Measurements from ENCODE around the gene ZNF397.

The ZNF397 gene

DNA sequence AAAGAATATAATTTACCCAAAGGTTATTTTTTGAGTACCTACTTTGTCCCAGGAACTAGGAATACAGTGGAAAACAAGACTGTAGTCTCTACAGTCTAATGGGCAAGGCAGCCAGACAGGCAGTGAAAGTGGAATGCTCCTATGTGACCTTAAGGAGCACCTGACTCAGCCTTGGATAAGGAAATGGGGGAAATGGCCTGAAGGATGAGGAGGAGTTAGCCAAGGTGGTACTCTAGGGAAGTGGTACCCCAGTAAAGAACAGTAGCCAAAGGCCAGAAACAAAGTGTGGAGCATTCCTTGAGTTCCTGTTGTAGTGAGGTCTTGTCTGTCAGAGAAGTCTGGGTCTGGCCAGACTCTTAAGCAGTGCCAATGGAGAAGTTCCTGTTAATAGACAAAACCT is 6.0 kb downstream of the ZNF397 start:
- no peak for DNase-seq (ENCODE audit: low read depth)

DNA sequence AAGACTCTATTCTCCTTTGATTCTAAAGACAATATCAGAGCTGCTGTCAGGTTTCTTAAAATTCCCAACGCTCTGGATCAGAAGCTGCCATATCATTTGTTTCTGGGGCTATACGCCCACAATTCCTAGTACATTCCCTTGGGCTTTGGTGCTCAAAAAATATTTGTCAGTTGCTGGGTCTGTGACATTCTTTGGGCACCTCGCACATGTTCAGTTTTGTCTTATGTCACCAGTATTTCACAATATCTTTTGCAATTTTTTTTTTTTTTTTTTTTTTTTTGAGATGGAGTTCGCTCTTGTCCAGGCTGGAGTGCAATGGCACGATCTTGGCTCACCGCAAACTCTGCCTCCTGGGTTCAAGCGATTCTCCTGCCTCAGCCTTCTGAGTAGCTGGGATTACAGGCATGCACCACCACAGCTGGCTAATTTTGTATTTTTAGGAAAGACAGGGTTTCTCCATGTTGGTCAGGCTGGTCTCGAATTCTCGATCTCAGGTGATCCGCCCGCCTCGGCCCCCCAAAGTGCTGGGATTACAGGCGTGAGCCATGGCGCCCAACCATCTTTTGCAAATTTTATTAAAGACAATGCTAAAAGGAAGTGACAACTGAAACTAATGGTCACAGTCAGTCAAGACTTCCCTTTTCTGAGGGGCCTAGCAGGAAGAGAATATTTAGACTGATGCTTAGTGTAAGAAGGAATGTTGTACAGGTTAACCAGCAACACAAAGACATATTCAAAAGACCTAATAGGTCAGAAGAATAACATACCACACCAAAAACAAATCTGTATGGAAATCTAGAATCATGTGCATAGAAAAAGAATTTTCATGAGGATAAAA is 6.8 kb downstream of the ZNF397 start:
- DNase-seq (ENCODE audit: low read depth) = no peak

DNA sequence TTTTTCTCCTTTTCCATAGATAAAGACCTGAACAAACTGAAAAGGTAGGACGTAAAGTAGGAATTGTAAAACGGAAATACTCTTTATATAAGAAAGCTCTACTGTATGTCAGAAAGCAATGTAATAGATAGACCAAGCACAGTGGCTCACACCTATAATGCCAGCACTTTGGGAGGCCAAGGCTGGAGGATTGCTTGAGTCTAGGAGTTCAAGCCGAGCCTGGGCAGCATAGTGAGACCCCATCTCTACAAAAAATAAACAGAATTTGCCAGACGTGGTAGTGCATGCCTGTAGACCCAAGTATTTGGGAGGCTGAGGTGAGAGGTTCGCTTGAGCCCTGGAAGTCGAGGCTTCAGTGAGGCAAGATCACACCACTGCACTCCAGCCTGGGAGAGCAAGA is 7.6 kb downstream of the ZNF397 start:
- DNase-seq (ENCODE audit: low read depth) = no peak

DNA sequence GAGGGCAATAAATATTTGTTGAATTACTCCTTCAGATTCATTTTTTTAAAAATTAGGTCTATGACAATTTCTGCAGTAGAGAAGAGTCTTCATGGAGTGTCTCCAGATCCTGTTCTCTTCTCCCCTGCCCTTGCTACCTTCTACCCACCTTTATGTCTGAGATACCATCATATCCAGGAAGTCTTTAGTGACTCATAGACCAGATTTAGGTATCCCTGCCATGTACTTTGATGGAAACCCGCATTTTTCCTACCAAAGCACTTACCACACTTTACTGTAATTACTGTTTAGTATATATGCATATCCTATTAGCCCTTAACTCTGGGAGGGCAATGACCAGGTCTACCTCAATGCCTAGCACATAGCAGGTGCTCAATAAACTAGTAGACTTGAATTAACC is 11.6 kb downstream of the ZNF397 start:
- DNase-seq (ENCODE audit: low read depth) = no peak

DNA sequence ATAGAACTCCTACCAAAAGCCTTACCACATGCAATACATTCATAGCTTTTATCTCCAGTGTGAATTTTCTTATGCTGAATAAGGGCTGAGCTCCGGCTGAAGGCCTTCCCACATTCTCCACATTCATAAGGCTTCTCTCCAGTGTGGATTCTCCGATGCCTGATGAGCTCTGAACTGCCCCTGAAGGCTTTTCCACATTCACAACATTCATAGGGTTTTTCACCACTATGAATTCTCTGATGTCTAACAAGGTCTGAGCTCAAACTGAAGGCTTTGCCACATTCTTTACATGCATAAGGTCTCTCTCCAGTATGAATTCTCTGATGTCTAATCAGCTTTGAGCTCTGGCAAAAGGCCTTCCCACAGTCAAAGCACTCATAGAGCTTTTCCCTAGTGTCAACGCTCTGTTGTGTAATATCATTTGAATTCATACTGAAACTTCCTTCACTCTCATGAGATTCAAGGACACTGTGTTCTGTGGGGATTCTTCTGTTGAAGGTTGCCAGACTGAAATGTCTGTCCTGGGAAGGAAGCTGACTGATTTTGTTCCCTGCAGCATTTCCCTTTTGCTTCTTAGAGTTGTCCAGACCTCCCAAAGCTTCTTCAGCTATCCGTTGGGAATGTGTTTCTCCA is 12.9 kb downstream of the ZNF397 start:
- no peak for DNase-seq (ENCODE audit: low read depth)

DNA sequence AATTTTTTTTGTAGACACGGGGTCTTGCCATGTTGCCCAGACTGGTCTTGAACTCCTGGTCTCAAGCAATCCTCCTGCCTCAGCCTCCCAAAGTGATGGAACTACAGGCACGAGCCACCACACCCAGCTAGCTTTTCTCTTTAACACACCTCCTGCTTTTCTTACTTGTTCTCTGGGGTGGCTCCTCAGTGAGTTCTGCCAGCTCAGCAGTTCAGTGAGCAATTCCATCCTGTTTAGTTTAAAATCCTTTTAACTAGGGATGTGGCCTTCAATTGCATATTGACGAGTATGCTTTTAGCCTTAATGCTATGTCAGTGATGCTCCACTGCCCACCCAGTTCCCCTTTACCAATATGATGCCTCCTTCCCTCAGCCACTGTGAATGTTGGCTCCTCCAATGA is 16.1 kb downstream of the ZNF397 start:
- DNase-seq (ENCODE audit: low read depth) = no peak

DNA sequence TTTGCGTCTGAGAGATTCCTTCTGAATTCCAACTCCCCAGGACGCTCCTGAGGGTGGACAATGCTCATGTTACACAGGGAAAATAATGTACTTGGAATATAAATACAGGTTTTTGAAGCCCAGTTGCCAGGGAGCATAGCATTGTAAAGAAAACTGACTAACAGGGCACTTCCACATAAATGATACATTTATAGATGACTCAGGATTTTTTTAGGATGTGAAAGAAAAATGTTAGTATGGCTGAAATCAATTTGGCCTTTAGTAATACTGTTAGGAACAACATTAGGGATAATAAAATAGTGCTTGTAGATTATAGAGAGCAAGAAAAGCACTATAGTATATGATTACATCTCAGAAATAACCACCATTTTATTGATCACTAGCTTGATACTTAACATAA is 23.6 kb downstream of the ZNF397 start:
- DNase-seq (ENCODE audit: low read depth) = no peak

DNA sequence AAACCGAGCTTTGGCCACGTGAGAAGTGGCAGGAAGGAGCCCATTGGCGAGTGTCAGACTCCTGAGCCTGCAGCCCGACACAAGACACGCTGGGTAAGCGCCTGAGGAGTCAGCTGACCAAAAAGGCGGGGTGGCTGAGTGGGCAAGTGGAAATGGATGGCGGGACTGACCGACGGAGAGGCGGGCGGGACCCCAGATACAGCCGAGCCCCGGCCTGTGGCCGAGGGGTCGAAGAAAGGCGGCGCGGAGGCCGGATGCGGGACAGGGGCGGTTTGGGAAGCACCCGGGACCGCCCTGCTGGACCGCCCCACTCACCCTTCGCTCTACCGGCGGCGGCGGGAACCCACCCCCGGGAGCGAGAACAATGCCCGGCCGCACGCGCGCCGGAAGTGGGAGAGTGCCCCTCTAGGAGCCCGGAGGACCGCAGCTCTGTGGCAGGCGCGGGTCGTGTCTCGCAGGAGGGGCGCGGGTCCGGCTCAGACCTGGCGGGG is 26.4 kb downstream of the ZNF397 start:
- DNase-seq (ENCODE audit: low read depth) = peak; percentile 65

DNA sequence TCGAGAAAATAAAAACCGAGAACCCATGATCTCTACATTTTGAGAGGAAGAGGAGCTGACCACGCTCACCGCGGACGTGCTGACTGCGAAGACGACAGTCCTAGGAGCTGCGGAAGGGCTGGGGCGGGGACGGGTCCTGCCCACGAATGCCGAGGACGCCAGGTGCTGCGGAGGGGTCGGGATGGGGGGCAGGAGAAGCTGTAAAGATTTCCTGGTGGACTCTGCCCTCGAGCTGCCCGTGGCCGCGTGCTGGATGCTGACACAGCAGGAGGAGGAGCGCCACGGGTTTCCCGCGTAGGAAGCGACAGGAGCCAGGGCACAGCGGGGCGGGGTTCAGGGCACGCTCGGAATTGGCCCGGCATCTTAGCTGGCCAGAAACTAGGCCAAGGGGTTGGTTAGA is 27.0 kb downstream of the ZNF397 start:
- DNase-seq (ENCODE audit: low read depth) = no peak

DNA sequence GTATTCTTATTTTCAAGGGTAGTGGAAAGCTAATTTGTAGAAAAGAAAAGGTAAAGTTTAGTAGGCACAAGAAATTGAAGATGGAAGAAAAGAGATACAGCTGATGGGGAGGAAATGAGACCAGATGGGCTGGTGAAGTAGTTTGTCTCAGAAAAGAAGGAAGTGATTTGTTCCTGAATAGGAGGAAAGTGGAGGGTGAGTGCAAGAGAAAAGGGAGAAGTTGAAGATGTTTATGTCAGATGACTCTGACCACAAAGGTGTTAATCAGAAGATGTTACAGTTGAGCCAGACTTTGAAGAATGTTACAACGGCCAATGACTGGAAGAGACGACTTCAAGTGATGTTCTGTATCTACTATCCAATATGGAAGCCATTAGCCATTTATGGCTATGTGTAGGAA is 28.0 kb downstream of the ZNF397 start:
- DNase-seq (ENCODE audit: low read depth) = no peak

DNA sequence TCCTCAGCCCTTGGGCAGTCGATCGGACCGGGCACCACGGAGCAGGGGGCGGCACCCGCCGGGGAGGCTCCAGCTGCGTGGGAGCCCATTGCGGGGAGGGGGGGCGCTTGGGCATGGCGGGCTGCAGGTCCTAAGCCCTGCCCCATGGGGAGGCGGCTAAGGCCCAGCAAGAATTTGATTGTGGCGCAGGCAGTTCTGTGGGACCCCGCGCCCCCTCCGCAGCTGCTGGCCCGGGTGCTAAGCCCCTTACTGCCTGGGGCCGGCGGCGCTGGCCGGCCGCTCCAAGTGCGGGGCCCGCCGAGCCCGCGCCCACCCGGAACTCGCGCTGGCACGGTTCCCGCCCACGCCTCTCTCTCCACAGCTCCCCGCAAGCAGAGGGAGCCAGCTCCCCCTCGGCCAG is 30.8 kb downstream of the ZNF397 start:
- no peak for DNase-seq (ENCODE audit: low read depth)

DNA sequence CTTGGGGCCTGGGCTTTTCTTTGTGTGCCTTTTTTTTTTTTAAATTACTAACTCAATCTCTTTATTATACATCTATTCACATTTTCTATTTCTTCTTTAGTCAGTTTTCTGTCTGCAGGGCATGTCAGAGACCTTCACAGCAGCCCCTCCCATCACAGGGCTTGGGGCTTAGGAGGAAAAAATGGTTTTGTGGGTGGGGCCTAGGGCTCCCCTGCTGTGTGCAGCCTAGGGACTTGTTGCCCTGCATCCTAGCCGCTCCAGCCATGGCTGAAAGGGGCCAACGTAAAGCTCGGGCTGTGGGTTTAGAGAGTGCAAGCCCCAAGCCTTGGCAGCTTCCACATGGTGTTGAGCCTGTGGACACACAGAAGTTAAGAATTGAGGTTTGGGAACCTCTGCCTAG is 35.4 kb downstream of the ZNF397 start:
- DNase-seq (ENCODE audit: low read depth) = no peak

DNA sequence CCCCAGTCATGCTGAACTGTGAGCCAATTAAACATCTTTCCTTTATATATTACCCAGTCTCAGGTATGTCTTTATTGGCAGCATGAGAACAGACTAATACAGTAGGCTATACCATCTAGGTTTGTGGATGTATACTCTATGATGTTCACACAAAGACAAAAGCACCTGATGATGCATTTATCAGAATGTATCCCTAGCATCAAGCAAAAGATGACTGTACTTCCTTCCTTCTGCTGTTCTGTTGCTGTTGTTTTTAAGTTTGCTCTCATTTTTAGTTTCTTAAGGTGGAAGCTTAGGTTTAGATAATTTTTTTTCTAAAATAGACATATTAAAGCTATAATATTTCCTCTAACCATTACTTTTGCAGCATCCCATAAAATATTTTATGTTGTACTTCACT is 36.8 kb downstream of the ZNF397 start:
- no peak for DNase-seq (ENCODE audit: low read depth)

DNA sequence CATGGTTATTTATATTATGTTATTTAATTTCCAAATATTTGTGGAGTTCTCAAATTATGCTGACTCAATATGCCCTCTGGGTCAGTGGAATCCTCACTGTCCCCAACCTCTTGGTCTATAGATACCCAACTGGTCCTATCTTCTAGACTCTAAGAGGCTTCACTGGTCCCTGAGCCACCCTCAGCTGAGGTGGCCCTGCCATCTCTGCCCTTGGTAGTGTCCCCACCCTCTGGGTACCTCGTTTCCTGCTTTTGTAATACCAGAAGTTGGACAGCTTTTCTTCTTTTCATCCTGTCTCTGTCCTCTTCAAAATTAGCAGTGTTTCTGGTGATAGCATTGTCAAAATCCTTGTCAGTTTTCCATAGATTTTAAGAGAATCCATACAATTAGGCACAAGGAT is 37.3 kb downstream of the ZNF397 start:
- no peak for DNase-seq (ENCODE audit: low read depth)

DNA sequence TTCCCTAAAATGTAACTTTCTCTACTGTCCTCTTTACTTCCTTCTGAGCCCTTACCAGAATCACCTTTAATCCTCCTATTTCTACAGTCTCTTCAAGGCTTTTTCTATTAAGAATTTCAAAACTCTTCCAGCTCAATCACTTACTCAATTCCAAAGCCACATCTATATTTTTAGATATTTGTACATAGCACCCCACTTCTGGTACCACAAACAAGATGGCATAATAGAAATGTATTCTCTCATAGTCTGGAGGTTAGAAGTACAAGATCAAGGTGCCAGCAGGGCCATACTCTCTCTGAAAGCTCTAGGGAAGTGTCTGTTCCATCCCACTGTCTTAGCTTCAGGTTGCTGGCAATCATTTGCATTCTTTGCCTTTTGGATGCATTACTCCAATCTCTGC is 38.1 kb downstream of the ZNF397 start:
- DNase-seq (ENCODE audit: low read depth) = no peak

DNA sequence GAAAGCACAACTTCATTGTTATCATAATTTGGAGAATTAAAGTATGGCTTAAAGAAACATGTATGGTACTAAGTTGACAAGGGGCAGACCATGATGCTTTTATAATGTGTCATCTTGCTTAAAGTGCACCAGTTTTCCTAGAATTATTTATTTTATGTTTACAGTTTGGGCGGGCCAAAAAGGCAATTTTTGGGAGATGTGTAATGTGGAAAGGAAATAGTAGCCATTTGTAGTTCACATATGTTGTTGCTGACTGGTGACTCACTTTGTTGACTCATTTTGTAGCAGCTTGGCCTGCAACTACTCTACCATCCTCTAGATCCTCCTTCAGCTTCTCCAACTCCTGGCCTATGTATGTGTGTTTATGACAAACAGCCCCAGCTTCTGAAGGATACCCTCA is 41.5 kb downstream of the ZNF397 start:
- DNase-seq (ENCODE audit: low read depth) = no peak

DNA sequence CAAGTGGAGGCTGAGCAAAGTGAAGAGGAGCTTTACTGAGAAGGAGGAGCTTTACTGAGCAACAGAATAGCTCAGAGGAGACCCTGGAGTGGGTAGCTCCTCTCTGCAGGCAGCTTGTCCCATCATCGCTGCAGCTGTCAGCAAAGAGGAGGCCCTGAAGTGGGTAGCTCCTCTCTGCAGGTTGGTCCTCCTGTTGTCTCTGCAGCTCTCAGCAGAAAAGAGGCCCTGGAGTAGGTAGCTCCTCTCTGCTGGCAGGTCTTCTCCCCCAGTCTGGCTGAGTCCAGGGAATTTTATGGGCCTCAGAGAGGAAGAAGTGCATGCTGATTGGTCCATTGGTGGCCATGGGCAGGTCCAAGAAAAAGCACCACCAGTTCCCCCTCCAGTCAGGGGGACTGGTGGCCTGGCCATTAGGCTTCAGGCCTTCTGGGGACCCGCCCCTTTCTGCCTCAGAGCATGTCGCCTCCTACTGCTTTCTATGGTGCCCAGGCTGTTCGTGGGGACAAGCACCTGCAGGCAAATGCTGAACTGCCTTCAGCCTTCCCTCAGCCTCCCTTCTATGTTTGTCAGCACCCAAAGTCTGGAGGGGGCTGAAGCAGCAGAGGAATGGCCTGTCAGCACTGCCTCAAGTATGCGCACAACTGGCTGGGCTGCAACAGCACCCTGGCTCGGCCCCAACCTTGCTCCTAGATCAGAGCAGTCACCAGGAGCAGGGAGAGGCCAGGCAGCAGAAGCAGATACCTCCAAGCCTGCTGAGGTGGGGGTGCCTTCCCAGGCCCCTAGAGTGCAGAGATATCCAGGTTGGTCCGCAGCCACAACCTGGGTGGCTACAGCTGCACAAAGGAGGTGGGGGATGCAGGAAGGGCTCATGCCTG is 43.3 kb downstream of the ZNF397 start:
- no peak for DNase-seq (ENCODE audit: low read depth)

DNA sequence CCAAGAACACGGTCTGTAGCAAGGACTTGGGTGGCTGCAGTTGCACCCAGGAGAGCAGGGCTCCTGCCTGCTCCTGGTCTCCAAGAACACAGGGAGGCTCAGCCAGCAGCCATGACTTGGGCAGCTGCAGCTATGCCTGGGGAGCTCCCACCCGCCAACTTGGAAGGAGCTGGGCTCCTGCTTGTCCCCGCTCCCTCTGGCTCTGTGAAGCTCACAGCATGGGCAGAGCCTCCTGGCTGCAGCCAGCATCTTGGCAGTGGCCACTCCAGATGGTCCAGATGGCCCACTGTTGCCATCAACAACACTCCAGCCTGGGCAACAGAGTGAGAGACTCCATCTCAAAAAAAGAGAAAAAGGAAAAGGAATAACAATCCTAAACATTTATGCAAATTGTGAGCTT is 44.0 kb downstream of the ZNF397 start:
- no peak for DNase-seq (ENCODE audit: low read depth)

DNA sequence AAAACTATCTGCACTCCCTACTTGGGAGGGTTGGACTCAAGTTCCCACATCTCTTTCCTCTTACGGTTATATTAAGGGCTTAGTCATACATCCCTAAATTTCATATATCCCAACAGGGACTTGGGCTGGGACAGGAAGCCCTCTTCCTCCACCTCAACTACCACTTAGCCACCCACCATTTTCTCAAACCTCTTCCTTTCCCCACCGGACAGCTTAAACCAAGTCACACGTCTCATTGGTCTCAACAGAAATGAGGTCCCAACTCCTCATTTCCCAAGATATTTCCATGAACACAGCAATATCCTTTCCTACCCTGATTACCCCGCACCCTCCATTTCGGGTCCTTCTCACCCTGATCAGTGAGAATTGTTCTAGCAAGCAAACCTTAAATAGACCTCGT is 48.5 kb downstream of the ZNF397 start:
- DNase-seq (ENCODE audit: low read depth) = no peak

DNA sequence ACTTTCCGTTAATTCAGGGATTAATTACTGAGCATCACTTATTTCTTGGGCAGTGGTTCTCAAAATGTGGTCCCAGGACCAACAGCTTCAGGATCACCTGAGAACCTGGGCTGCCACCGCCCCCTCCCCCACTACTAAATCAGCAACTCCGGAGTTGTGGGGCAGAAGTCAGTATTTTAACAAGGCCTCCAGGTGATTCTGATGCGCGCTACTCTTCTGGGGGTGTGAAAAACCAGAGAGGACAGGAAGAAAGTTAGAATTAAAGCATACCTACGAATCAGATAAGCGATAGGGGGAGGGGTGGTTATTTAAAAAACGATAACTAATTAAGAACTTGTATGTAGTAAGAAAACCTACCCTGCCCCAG is 48.9 kb downstream of the ZNF397 start:
- DNase-seq (ENCODE audit: low read depth) = no peak

DNA sequence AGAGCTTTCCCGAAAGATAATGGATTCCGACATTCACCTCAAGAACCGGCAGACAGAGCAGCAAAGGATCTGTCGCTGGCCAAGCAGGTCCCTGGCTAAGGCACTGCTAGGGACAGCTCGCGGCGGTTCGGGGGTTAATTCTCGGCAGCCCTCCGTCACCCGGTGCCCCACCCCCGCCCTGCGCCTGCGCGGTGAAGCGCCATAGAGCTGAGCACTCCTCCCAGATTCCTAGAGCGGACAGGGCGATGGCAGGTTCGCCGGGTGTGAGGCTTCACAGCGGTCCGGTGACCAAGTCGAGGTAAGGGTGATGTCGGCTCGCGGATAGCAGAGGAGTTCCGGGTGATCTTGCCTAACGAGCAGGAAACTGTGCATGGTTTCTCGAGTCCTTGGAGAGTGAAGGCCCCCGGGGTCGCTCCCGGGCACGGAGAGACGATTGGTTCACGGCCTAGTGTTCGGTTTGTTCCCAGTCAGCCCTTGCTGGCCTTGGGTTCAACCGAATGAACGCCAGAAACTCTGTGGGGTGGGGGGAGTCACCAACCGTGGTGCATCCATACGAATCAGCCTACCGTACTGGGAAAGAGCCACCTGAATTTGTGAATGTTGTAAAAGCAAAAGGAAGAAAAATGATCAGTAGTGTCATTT is 49.4 kb downstream of the ZNF397 start, which contains the start of gene ZSCAN30:
Gene ZSCAN30, minus strand, starts transcription at position 136 of the 642 bp plus-strand sequence. CDS start 25,877 bp downstream, outside the sequence.
- DNase-seq (ENCODE audit: low read depth) = peak; percentile 95

DNA sequence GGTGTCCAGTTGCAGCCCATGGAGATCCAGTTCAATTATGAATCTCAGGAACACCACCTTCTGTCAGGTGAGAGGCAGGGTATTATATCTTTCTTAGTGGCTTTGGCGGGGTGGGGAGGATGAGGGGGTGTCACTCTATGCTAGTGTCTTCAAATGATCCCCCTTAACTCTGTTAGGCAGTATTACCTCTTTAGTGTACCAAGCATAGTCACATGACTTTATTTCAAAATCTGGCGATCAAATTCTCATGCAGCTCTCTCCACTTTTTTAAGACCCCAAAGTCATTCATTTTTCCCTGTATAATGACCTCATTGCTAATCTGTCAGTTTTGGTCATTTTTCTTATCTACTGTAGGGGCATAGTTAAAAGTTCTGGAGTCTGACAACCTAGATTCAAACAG is 50.3 kb downstream of the ZNF397 start:
- no peak for DNase-seq (ENCODE audit: low read depth)
